ENCODE data around the gene RIN3.

DNA sequence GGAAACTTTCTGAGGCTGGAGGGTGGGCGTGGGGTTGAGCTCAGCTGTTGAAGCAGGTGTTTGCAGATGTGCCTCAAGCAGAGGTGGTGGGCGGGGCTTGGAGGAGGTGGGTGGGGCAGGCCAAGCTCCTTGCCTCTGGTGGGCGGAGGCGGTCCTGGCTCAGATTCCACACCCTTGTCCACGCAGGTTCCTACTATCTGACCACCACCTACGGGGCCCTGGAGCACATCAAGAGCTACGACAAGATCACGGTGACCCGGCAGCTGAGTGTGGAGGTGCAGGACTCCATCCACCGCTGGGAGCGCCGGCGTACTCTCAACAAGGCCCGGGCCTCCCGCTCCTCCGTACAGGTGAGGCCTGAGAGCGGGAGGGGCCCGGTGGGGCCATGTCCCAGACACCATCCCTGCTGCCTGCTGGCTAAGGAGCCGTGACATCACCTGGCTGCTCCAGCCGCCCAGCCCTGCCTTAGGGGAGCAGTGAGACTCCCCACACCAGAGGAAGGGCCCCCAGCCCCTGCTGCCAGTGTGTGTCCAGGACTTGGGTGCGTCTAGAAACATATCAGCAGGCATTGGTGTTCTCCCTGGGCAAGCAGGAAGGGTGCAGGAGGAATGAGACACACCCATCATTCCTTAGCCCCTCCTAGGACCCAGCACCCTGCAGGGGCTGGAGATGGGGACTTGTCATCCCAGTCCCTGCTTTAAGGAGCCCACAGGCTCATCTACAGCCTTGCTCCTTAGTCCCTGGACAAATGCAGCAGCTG, 171.4 kb downstream of the RIN3 start:
- TF ChIP-seq POLR2A (IDR thresholded peaks at IDR 0.05): no peak
- TF ChIP-seq CTCF (IDR thresholded peaks at IDR 0.05): no peak

All from testis (tissue), 2 donors.